Amygdala (tissue), 56 donors: ENCODE results near the gene COL18A1.

Experiments
- DNase-seq, 56 donors: peaks; one replicate each; lab custom pipeline; 2025; lab: John Stamatoyannopoulos, UW

Gene COL18A1

GRCh38 chr21:45381865-45382696, 22.9 kb upstream of the COL18A1 start:
- no peak for DNase-seq

DNA sequence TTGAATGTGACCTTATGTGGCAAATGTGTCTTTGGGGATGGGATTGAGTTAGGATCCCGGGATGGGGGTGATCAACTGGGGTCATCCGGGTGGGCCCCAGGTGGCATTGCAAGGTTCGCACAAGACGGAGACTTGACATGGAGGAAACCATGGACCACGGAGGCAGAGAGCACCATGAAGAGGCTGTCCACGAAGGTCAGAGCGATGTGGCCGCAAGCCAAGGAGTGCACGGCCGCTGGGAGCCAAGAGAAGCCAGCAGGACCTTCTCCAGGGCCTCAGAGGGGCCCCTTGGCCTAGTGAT, 22.3 kb upstream of the COL18A1 start:
- no peak for DNase-seq

GRCh38 chr21:45383111-45383614, 21.8 kb upstream of the COL18A1 start:
- no peak for DNase-seq

GRCh38 chr21:45383615-45384201, 21.3 kb upstream of the COL18A1 start:
- DNase-seq = no peak

GRCh38 chr21:45384656-45385548, 20.1 kb upstream of the COL18A1 start:
- DNase-seq = no peak

DNA sequence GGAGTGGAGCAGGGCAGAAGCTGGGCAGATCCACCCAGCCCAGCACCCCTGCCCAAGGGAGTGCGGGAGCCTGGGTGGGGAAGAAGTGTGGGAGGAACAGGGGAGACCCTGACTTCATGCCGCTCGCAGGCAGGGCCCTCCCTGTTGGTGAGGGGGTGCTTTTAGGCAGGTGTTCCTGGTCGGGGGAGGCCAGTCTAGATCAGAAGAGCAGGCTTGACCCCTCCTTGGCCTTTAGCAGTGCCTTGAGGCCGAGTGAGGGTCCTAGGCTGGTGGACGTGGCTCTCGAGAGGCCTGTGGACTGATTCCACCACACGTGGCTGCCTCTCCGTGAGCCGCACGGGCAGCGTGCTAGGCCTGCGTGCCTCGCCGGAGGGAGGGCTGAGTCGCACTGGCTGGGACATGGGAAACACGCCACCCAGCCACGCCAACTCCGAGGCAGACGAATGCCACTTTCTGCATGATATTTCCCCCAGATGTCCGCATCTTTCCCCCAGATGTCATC, 19.4 kb upstream of the COL18A1 start:
- DNase-seq = no peak

- DNase-seq = no peak
Observed at GRCh38 chr21:45386336-45386727, 18.6 kb upstream of the COL18A1 start.

- no peak for DNase-seq
Observed at GRCh38 chr21:45386728-45387371, 18.1 kb upstream of the COL18A1 start.

GRCh38 chr21:45387506-45387905, 17.5 kb upstream of the COL18A1 start:
- no peak for DNase-seq

- DNase-seq = no peak
Observed at GRCh38 chr21:45388011-45388521, 16.9 kb upstream of the COL18A1 start.

GRCh38 chr21:45388611-45389296, 16.2 kb upstream of the COL18A1 start:
- no peak for DNase-seq

DNA sequence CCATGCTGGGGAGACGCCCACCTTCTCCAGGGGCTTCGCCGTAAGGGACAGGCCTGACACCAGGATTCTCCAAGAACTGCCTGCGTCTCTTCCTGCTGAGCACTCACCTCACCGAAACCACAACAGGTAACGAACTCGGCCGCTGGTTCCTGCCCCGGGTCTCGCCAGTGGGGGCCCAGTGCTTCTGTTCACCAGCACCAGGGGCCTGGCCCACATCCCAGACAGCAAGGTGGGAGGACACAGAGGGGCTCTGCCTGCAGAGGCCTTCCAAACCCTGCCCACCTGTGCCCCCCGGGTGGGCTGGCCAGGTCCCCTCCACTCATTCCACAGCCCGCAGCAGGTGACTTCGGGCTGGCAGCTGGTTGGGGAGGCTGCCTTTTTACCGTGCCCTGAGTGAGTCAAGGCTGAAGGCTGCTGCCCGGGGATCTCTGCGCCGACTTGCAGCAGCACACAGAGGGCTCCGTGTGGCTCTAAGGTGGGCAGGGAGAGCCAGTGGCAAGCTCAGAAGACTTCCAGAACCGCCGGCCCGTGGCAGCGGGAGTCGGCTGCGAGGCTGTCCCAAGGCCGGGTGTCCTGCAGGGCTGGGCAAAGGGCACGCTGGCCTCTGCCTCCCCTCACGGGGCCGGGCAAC, 14.7 kb upstream of the COL18A1 start:
- no peak for DNase-seq

GRCh38 chr21:45390831-45391742, 13.9 kb upstream of the COL18A1 start:
- no peak for DNase-seq

DNA sequence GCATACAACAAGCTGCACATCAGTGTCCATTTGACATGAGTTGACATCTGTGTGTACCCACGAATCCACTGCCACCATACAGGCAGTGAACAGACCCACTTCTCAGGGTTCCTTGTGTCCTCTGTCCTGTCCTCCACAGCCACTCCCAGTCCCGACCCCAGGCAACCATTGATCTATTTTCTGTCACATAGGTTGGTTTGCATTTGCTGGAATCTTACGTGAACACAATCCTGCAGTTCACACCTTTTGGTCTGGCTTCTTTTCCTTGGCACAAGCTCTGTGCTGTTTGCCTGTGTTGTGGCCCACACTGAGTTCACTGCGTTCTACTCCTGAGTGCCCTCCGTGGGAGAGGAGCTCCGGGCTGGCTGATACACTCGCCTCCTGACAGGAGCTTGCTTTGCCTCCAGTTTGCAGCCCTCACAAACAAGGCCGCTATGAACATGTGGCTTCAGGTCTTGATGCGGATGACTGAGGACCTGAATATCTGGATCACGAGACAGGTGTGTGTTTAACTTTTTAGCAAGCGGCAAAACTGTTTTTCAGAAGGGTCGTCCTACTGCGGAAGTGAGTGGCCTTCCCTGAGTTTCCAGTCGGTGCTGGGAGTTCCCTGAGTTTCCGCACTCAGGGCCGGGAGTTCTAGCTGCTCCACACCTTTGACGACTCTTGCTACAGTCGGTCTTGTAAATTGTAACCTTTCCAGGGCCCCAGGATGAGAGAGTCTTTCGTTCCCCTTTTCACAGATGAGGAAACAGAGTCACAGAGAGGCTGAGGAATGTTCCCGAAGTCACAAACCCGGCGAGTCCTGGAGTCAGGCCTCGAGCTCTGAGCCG, 13.0 kb upstream of the COL18A1 start:
- DNase-seq = no peak

GRCh38 chr21:45392573-45392971, 12.4 kb upstream of the COL18A1 start:
- DNase-seq = no peak

DNA sequence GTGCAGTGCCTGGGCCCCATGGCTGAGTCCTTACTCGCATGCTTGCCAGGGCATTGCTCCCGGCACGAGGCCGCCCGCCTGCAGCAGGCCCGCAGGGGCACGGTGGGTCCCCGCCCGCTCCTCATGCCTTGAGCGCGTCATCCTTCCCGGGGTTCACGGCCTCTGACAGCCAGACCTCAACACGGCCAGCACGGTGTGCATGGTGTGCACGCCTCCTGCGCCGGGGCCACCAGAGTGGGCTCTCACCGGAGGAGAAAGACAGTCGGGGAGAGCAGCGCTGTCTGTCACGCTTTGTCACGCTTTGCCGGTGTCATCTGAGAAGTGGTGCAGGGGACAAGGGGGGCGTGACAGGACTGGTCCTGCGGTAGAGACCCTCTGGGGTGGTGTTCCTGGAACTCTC, 11.9 kb upstream of the COL18A1 start:
- no peak for DNase-seq
